Measurements from ENCODE around the gene ADAMTSL1. TPM values are rescaled to one million over a fixed set of nuclear protein-coding genes. Genes with fewer than 3 reads are reported as not detected.

ADAMTSL1 gene, protein sequence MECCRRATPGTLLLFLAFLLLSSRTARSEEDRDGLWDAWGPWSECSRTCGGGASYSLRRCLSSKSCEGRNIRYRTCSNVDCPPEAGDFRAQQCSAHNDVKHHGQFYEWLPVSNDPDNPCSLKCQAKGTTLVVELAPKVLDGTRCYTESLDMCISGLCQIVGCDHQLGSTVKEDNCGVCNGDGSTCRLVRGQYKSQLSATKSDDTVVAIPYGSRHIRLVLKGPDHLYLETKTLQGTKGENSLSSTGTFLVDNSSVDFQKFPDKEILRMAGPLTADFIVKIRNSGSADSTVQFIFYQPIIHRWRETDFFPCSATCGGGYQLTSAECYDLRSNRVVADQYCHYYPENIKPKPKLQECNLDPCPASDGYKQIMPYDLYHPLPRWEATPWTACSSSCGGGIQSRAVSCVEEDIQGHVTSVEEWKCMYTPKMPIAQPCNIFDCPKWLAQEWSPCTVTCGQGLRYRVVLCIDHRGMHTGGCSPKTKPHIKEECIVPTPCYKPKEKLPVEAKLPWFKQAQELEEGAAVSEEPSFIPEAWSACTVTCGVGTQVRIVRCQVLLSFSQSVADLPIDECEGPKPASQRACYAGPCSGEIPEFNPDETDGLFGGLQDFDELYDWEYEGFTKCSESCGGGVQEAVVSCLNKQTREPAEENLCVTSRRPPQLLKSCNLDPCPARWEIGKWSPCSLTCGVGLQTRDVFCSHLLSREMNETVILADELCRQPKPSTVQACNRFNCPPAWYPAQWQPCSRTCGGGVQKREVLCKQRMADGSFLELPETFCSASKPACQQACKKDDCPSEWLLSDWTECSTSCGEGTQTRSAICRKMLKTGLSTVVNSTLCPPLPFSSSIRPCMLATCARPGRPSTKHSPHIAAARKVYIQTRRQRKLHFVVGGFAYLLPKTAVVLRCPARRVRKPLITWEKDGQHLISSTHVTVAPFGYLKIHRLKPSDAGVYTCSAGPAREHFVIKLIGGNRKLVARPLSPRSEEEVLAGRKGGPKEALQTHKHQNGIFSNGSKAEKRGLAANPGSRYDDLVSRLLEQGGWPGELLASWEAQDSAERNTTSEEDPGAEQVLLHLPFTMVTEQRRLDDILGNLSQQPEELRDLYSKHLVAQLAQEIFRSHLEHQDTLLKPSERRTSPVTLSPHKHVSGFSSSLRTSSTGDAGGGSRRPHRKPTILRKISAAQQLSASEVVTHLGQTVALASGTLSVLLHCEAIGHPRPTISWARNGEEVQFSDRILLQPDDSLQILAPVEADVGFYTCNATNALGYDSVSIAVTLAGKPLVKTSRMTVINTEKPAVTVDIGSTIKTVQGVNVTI (N-terminal part only)
- 14.8 and 37.4 TPM in 2 replicates for total RNA-seq

GRCh38 chr9:18473652-18474279 lies at the start of gene ADAMTSL1:
Gene ADAMTSL1 (plus strand): TSS chr9:18474153. CDS start chr9:18474233, 80 bp downstream.

Measured in pericardium fibroblast (primary cell).